Stimulated activated CD8-positive, alpha-beta memory T cell treated with anti-CD3 and anti-CD28 coated beads, Interleukin-7, amount 100 ng/mL, for 48 hours (primary cell): ENCODE data around the gene KDM5A.
"Not testable (repeated sequence)": the region's sequence is repeated elsewhere in the genome, so short reads cannot be mapped to it uniquely, and the experiment has no call there.

Source experiments
- DNase-seq, 2 donors: peaks; one replicate each; pipeline ENCODE4 v3.0.0-alpha.2; 2020; ENCODE audit warnings: low read depth in 1 of 2; ENCODE audit errors: extremely low read depth in 1 of 2

Gene KDM5A

DNA sequence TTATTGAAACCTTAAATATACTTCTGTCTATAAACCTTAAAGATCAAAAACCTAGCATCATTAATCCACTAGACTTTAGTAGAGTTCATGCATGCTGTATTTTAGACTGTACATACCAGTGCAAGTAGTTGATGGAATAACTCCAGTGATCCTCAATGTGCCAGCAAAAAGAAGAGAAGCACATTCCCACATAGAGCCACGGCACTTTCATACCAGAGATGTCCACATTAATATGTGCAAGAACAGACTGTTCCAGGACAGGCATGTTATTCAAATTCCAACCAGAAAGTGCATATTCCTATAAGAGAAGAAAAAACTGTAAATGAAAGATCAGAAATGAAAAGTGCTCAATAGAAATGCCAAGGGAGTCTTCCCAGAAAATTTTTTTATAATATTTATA, 55.0 kb downstream of the KDM5A start:
- no peak for DNase-seq

DNA sequence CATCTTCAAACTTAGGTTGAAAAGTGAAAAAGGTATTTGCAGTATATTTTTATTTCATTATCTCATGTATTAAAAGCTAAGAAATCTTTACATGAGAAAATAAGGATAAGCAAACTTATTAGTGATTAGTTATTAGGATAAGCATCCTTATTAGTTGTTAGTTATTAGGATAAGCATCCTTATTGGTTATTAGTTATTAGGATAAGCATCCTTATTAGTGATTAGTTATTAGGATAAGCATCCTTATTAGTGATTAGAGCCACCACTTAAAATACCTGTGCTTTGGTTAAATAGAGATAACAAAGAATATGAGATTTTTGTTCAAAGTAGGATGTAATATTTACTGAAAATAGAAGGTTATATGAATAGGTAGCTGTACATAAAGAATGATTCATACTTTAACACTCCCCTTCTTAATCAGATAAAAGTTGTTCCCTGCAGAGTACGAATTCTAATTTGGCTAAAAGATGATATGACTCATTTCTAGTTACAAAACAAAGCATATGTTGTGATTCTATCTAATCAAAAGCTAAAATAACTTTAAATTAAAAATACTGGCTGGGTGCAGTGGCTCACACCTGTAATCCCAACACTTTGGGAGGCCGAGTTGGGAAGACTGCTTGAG, 56.4 kb downstream of the KDM5A start:
- DNase-seq = no peak

DNA sequence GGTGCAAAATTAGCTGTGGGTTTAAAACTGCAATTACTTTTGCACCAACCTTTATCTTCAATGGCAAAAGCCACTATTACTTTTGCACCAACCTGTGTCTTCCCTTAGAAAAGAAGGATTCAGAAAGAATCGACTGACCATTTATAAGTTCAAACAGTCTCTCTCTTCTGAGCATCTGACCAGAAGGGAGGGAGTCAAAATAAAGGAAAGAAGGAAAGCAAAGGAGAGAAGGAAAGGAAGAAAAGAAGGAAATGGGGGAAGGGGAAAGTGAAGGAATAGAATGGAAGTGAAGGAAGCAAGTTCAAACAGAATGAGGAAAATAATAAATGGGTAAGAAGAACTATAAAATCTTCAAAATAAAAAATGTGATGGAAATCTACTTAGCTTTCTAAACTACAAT, 57.8 kb downstream of the KDM5A start:
- DNase-seq = no peak

DNA sequence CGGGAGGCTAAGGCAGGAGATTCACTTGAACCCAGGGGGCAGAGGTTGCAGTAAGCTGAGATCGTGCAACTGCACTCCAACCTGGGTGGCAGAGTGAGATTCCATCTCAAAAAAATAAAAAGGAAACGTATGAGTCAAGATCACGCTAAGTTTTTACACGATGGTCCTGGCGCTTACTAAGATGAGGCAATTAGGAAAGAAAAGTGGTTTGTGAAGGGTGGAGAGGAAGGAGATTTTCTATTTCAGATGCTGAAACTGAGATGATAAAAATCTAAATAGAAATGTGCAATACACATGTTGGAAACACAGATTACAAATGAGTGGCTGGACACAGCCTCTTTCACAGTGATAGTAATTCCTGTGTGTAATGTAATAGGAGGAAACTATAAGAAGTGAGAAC, 63.2 kb downstream of the KDM5A start:
- DNase-seq = no peak

DNA sequence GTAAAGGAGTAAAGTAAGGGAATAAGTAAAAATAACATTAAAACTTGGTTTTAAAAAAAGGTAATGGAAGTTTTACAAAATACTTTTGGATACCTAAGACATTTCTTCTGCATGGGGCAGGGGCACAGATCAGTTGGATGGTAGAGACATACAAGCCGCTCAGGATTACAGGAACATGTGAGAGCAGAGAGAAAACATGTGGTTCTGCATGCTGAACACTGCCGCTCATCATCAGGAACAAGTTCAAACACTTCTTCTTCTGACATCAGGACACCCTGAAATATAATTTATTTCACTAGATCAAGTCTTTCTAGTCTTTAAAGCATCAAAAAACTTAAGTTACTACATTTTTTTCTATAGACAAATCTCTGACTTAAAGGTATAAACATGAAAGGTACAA, 65.6 kb downstream of the KDM5A start:
- no peak for DNase-seq

DNA sequence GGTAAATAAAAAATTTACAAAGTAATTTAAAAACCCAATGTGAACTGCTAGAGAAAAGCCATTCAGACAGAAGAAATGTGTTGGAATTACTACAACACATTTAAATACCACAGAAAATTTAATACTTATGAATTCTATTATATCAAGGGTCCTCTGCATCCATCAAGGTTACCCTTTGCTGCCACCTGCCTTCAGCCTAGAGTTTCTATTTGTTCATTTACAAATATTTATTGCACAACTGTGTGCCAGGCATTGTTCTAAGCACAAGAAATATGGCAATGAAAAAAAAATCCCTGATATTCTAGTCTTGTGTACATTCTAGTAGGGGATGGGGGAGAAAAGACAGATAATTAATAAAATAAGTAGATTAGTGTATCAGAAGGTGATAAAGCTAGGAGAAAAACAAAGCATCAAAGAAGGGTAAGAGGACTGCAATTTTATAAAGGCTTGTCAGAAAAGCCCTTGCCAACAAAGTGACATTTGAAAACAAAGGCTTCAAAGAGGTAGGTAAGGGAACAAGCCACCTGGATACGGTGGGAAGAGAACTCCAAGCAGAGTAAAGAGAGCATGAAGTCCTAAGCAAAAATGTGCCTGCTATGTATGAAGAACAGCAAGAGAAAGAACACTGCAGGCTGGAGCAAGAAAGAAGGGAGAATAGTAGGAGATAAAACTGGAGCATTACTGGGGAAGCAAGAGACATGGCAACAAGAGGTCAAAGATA, 67.4 kb downstream of the KDM5A start:
- no peak for DNase-seq

DNA sequence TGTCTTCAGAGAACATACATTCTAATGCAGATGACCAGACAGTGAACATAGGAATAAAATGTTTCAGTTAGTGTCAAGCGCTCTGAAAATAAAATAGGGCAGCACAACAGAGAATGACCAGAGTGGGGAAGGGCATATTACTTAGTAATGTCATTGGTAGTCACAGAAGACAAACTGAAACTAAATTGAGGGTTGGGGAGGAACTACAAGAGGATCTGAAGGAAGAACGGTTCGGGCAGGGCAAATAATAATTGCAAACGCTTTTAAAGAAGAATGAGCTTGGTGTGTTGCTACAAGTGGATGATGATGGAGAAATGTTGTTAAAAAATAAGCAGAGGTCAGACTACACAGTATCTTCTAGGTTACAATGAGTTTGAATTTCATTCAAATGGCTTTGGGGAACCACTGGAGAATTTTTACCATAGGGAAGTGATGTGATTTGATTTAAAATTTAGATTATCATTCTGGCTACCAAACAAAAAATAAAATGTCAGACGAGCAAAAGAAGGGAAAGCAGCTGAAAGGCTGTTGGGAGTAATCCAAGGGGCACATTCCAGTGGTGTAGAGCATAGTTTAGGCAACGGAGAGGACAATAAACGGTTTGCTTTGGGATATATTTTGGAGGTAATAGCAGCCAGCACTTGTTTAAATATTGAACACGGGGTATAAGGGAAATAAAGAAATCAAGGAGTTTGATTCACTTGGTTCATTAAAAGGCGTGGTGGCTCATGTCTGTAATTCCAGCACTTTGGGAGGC, 70.2 kb downstream of the KDM5A start:
- no peak for DNase-seq

DNA sequence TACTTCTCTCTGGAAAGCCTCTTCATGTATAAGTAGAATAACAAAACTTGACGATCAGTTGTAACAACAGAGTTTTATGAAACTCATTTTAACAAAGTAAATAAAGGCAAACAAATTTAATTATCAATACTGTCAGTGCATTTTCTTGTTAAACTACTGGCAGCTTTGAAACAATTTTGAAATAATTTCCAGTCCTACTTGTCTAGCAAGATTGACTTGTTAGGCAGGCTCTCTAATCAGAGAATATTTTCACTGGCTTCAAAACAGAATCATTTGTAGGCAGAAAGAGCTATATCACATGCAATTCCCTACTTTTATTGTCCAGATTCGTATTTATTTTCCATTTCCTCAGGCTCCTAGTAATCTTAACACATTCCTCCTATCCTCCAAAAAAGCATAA, 80.6 kb downstream of the KDM5A start:
- DNase-seq = no peak

DNA sequence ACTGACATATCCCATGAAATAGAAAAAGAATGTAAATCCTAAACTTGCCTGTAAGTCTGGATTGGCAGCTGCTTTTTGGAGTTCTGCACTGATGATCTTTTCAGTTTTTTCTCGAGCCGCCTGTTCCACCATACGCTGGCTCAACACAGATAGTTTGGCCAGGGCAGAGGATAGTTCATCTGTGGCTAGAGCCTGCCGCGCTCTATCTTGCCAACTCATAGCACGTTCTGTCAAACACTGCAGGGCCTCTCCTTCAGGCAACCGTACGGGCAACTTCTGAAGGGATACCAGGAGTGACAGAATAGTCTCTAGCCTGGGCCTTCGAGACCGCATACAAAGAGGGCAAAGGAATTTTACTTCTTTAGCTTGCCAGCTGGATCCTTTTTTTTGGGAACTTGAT, 81.7 kb downstream of the KDM5A start:
- DNase-seq = no peak

DNA sequence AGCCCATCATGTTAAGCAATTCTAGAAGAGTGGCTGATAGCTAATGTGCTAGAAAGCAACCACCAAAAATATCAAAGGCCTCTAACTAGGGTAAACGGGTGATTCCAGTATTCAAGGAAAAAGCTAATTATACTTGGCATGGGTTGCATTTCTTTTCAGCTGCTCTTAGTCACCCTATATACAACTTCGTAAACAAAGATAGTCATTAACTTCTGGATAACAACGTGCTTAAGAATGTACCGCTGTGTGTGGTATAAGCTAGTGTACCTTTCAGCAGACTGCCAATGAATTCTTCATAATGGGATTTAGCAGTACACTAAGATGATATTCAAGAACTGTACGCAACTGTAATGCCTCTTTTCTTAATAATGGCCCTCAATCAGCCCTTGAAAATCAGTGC, 84.3 kb downstream of the KDM5A start:
- no peak for DNase-seq

DNA sequence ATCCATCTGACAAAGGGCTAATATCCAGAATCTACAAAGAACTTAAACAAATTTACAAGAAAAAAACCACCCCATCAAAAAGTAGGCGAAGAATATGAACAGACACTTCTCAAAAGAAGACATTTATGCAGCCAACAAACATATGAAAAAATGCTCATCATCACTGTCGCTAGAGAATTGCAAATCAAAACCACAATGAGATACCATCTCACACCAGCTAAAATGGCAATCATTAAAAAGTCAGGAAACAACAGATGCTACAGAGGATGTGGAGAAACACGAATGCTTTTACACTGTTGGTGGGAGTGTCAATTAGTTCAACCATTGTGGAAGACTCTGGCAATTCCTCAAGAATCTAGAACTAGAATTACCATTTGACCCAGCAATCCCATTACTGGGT, 86.4 kb downstream of the KDM5A start:
- not testable (repeated sequence) for DNase-seq

DNA sequence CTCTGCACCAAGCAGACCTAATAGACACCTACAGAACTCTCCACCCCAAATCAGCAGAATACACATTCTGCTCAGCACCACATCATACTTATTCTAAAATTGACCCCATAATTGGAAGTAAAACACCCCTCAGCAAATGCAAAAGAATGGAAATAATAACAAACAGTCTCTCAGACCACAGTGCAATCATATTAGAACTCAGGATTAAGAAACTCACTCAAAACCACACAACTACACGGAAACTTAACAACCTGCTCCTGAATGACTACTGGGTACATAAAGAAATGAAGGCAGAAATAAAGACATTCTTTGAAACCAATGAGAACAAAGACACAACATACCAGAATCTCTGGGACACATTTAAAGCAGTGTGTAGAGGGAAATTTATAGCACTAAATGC, 89.0 kb downstream of the KDM5A start:
- DNase-seq = not testable (repeated sequence)

DNA sequence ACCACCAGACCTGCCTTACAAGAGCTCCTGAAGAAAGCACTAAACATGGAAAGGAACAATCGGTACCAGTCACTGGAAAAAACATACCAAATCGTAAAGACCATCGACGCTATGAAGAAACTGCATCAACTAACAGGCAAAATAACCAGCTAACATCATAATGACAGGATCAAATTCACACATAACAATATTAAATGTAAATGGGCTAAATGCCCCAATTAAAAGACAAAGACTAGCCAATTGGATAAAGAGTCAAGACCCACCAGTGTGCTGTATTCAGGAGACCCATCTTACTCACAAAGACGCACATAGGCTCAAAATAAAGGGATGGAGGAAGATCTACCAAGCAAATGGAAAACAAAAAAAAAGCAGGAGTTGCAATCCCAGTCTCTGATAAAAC, 89.6 kb downstream of the KDM5A start:
- DNase-seq = not testable (repeated sequence)

DNA sequence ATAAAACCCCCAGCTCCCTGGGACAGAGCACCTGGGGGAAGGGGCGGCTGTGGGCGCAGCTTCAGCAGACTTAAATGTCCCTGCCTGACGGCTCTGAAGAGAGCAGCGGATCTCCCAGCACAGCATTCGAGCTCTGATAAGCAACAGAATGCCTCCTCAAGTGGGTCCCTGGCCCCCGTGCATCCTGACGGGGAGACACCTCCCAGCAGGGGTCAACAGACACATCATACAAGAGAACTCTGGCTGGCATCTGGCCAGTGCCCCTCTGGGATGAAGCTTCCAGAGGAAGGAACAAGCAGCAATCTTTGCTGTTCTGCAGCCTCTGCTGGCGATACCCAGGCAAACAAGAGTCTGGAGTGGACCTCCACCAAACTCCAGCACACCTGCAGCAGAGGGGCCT, 91.1 kb downstream of the KDM5A start:
- not testable (repeated sequence) for DNase-seq

DNA sequence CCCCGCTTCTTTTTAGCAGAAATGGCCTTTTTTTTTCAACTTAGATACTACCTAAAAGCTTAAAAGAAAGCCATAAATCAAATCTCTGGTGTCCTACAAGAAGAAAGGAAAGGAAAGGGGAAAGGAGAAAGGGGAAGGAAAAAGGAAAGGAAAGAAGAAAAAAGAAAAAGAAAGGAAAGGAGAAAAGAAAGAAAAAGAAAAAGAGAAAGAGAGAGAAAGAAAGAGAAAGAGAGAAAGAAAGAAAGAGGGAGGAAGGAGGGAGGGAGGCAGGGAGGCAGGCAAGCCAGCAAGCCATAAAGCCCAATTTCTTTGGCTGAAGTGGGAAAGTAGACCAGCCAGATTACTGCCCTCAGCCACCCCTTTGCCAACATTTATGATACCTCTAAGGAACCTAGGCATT, 94.0 kb downstream of the KDM5A start:
- DNase-seq = no peak

DNA sequence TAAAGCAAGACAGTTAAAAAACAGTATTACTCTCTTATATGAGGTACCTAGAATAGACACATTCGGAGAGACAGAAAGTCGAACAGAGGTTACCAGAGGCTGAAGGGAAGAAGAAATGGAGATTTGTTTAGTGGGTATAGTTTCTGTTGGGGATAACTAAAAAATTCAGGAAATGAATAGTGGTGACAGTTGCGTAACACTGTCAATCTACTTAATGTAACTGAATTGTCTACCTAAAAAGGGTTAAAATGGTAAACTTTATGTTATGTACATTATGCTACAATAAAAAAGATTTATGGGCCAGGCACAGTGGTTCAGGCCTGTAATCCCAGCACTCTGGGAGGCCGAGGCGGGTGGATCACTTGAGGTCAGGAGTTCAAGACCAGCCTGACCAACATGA, 95.9 kb downstream of the KDM5A start:
- DNase-seq = no peak

DNA sequence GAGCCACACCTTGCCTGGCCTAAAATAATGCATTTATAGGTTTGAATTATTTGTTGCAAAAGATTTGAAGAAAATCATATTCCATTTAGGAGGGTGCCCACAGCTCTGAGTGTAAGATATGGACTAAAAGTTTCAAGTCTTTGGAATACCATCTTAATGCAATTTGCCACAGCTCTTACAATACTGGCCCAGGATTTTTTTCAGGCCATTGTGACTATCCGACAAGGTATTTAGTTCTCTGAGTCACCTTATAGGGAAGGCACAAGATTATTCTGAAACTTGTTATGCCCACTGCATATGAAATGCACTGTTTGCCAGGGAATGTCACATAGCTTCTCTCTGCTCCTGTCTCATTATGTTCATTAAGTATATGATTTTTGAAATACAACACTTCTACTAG, 96.9 kb downstream of the KDM5A start:
- no peak for DNase-seq

DNA sequence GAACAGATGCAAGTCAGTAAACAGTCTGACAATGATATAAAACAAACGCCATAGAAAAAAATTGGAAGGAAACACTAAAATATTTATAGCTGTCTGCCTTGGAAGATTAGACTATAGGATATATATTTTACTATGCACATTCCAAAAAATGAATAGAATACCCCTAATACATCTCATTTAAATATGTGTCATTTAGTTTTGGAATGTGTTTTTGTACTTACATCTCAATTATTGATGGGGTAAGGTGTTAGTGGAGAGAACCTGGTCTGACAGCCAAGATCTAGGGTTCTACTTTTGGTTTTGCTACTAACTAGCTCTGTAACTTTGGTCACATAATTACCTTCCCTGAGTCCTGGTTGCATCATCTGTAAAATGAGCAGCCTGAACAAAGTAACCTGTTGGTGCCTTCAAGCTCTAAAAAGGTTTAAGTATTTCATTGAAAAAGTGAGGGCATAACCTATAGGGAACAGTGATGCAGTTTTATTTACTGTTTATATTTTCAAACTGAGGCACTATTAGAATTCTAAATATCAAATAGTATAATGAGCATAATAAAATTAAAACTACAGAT, 97.9 kb downstream of the KDM5A start:
- no peak for DNase-seq

DNA sequence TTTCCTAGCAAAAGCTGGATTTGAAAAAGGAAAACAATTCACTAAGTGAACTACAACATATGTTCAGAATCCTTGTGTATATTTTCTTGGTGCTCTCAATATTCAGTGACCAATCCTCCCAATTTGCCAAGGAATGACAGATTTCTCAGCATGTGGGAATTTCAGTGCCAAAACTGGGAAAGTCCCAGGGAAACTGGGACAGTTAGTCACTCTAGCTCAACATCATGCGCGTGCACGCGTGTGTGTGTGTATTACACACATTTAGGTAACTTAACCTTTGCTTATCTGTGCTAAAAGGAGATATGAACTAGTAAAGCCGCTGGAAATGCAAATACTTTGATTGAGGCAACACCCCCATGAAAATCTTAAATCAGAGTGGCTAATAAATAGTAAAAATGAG, 100.4 kb downstream of the KDM5A start:
- no peak for DNase-seq

DNA sequence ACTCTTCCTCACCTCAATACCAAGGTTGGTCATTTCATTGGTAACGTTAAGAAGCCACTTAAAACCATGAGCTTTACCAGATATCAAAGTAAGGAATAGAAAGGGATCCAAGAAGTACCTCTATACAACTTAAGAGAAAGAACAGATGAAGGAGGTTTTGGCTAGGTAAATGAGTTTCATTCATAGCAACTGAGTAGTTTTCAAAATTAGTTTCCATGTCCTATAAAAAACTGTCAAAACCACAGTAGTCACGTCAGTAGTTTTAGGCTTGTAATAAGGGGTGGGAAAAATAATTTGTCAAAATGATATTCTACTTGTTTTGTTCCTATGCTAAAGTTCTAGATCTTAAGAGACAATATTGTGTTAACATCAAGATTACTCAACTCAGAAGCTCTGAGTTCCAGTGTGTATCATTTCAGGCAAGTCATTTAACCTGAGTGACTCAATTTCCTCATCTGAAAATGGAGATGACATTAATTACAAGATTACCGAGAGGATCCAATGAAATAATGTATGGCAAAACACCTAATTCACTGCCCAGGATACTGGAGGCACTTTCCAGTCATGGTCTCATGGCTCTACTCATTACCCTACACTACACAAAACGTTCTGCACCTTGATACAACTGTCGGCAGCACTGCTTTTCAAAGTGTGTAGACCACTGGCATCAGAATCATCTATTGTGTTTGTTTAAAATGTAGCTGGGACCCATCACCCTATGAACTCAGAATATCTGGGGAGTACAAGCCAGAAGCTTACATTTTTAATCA, 102.4 kb downstream of the KDM5A start:
- DNase-seq = no peak

DNA sequence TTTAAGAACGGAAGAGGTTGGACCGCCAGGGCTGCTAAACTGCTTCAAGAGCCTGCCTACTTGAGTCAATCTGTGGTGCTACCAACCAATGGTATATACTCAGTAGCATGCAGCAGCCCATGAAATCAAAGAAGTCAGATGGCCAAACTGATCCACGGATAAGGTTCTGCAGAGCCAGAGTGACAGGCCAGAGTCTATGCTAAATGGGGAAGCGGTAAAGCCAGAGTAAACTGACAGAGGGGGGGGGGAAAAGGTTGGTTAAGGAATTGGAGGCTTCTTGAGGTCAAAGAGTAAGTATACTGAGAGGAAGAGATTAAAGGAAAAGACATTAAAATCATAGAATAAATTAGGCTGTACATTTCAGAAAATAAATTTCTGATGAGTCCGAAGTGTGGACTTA, 111.1 kb downstream of the KDM5A start:
- DNase-seq = no peak
